Suppressor macrophage treated with lipopolysaccharide for 1 hour (primary cell): ENCODE measurements around the gene EIF5A.

Experiments used
- DNase-seq, 3 donors: peaks; one replicate each; pipeline ENCODE4 v3.0.0-alpha.2; 2020 to 2022

Gene EIF5A

DNA sequence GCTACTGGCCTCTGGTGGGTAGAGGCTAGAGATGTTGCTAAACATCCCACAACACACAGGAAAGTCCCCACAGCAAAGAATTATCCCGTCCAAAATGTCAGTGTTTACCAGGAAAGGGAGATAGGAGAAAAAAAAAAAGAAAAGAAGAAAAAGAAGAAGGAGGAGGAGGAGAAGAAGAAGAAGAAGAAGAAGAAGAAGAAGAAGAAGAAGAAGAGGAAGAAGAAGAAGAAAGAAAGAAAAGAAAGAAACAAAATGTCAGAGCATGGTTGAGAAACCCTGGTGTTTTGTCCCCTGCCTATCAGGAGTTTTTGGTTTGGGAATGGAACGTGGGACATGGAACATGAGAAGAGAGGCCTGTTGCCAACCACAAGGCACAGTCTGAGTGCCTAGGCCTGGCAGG, 50.0 kb downstream of the EIF5A start:
- DNase-seq: no peak

DNA sequence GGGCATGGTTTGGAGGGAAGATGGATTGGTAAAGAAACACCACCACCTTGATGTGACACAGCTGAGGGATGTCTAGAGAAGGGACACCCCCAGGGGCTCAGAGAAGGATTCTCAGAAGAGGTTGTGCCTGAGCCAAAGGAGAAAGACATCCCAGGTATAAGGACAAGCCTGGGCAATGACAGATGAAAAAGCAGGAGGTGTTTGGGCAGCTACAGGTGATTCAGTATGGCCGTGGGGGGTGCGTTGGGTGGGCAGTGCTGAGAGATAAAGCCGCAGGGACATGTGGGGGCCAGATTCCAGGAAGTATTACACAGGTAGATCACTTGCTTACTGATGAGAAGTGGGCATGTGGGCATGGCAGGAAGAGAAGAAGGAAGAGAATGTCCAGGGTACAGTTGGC, 54.5 kb downstream of the EIF5A start:
- no peak for DNase-seq
